Measurements from ENCODE around the gene LRRC28.

DNA sequence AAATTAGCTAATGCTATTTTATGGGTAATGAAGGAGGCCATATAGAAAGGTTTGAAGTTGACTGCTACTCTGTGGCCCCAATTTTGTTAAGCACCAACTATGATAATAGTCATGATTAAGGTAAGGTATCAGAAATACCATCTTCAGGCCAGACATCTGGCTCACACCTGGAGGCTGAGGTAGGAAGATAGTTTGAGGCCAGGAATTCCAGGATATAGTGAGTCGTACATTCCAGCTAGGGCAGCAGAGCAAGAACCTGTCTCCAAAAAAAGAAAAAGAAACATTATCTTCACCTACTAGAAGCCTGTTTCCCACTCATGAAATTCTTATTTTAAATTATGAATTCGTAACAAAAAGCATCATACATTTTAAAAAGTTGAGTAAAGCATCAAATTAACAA lies 64.4 kb downstream of the LRRC28 start:
- TF ChIP-seq, protein P1, sequence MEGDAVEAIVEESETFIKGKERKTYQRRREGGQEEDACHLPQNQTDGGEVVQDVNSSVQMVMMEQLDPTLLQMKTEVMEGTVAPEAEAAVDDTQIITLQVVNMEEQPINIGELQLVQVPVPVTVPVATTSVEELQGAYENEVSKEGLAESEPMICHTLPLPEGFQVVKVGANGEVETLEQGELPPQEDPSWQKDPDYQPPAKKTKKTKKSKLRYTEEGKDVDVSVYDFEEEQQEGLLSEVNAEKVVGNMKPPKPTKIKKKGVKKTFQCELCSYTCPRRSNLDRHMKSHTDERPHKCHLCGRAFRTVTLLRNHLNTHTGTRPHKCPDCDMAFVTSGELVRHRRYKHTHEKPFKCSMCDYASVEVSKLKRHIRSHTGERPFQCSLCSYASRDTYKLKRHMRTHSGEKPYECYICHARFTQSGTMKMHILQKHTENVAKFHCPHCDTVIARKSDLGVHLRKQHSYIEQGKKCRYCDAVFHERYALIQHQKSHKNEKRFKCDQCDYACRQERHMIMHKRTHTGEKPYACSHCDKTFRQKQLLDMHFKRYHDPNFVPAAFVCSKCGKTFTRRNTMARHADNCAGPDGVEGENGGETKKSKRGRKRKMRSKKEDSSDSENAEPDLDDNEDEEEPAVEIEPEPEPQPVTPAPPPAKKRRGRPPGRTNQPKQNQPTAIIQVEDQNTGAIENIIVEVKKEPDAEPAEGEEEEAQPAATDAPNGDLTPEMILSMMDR (IDR thresholded peaks at IDR 0.05): no peak
- no peak for TF ChIP-seq POLR2A (IDR thresholded peaks at IDR 0.05; ENCODE audit: low read depth)
- no peak for TF ChIP-seq EP300 (IDR thresholded peaks at IDR 0.05)
- TF ChIP-seq POLR2AphosphoS5 (IDR thresholded peaks at IDR 0.05): no peak

Measured in esophagus muscularis mucosa (tissue), 4 donors.